Hematopoietic multipotent progenitor cell treated with erythropoietin and hydrocortisone succinate and interleukin-3 and kit ligand, for 6 days (in vitro differentiated cells): ENCODE results near the gene GPR176.
"Not testable (repeated sequence)": the region's sequence is repeated elsewhere in the genome, so short reads cannot be mapped to it uniquely, and the experiment has no call there.

Experiments
- DNase-seq: peaks from one replicate; pipeline ENCODE4 v3.0.0-alpha.2; 2015

The GPR176 gene

GRCh38 chr15:39852250-39852649 lies 67.8 kb downstream of the GPR176 start:
- no peak for DNase-seq

GRCh38 chr15:39851500-39852092 lies 68.5 kb downstream of the GPR176 start:
- DNase-seq, result no peak

- DNase-seq, result no peak
These were observed 69.6 kb downstream of the GPR176 start for GRCh38 chr15:39850436-39850835.

- no peak for DNase-seq
These were observed 74.0 kb downstream of the GPR176 start for GRCh38 chr15:39846108-39846507.

- no peak for DNase-seq
These were observed 74.5 kb downstream of the GPR176 start for GRCh38 chr15:39845582-39845981.

- DNase-seq, result no peak
These were observed 76.5 kb downstream of the GPR176 start for GRCh38 chr15:39843565-39843964.

- no peak for DNase-seq
These were observed 82.6 kb downstream of the GPR176 start for GRCh38 chr15:39837454-39837853.

- DNase-seq, result no peak
These were observed 84.5 kb downstream of the GPR176 start for GRCh38 chr15:39835550-39835949.

- no peak for DNase-seq
These were observed 85.8 kb downstream of the GPR176 start for GRCh38 chr15:39834256-39834655.

- DNase-seq, result no peak
These were observed 86.5 kb downstream of the GPR176 start for GRCh38 chr15:39833515-39833981.

GRCh38 chr15:39830166-39830565 lies 89.9 kb downstream of the GPR176 start:
- DNase-seq, result no peak

GRCh38 chr15:39828374-39828931 lies 91.6 kb downstream of the GPR176 start:
- no peak for DNase-seq

GRCh38 chr15:39826975-39827374 lies 93.1 kb downstream of the GPR176 start:
- DNase-seq, result no peak

- DNase-seq, result no peak
These were observed 96.4 kb downstream of the GPR176 start for GRCh38 chr15:39823634-39824033.

GRCh38 chr15:39820050-39820602 lies 99.9 kb downstream of the GPR176 start:
- no peak for DNase-seq

- no peak for DNase-seq
These were observed 100.5 kb downstream of the GPR176 start for GRCh38 chr15:39819533-39819932.

- no peak for DNase-seq
These were observed 102.2 kb downstream of the GPR176 start for GRCh38 chr15:39817892-39818291.

- no peak for DNase-seq
These were observed 105.6 kb downstream of the GPR176 start for GRCh38 chr15:39814489-39814888.

- DNase-seq, result not testable (repeated sequence)
These were observed 107.4 kb downstream of the GPR176 start for GRCh38 chr15:39812651-39813050.

GRCh38 chr15:39808909-39809308 lies 111.2 kb downstream of the GPR176 start:
- DNase-seq, result no peak

GRCh38 chr15:39807791-39808190 lies 112.3 kb downstream of the GPR176 start:
- DNase-seq, result no peak

GRCh38 chr15:39804026-39804425 lies 116.0 kb downstream of the GPR176 start:
- no peak for DNase-seq

- no peak for DNase-seq
These were observed 117.0 kb downstream of the GPR176 start for GRCh38 chr15:39803016-39803415.

GRCh38 chr15:39801641-39802309 lies 118.3 kb downstream of the GPR176 start:
- peak; percentile 58 for DNase-seq
